H9 (cell line): ENCODE results near the gene GNPTAB. TPM values are rescaled to one million over a fixed set of nuclear protein-coding genes. Genes with fewer than 3 reads are reported as not detected.

Experiments used
- DNase-seq: peaks from one replicate; pipeline ENCODE4 v3.0.0-alpha.2; 2017
- H2AFZ ChIP-seq: one replicate; pipeline ENCODE4 v1.6.1; 2013; ENCODE audit warnings: mild to moderate bottlenecking, low read length, control low read depth, moderate library complexity
- H2AK5ac ChIP-seq: 2 replicates; pipeline ENCODE4 v1.6.1; 2013; ENCODE audit warnings: low read length, control low read depth, mixed read lengths; ENCODE audit not compliant: insufficient read length
- H2BK120ac ChIP-seq: one replicate; pipeline ENCODE4 v1.6.1; 2013; ENCODE audit warnings: low read depth, mild to moderate bottlenecking, low read length, control low read depth, inconsistent platforms; ENCODE audit not compliant: poor library complexity, severe bottlenecking
- H2BK12ac ChIP-seq: 2 replicates; pipeline ENCODE4 v1.6.1; 2013; ENCODE audit warnings: low read length, control low read depth, mixed read lengths, low read depth; ENCODE audit not compliant: insufficient read length
- H2BK15ac ChIP-seq: 2 replicates; pipeline ENCODE4 v1.6.1; 2013; ENCODE audit warnings: low read depth, low read length, control low read depth
- H2BK20ac ChIP-seq: one replicate; pipeline ENCODE4 v1.6.1; 2013; ENCODE audit warnings: low read depth, mild to moderate bottlenecking, low read length, control low read depth, inconsistent platforms; ENCODE audit not compliant: poor library complexity, severe bottlenecking
- H2BK5ac ChIP-seq: 2 replicates; pipeline ENCODE4 v1.6.1; 2013; ENCODE audit warnings: low read length, control low read depth, mixed read lengths; ENCODE audit not compliant: insufficient read length
- H3K14ac ChIP-seq: 2 replicates; pipeline ENCODE4 v1.6.1; 2013; ENCODE audit warnings: low read length, control low read depth; ENCODE audit not compliant: insufficient read depth
- H3K18ac ChIP-seq: 2 replicates; pipeline ENCODE4 v1.6.1; 2013; ENCODE audit warnings: low read depth, mild to moderate bottlenecking, mixed read lengths, low read length, control low read depth; ENCODE audit not compliant: insufficient read length
- H3K23ac ChIP-seq: 2 replicates; pipeline ENCODE4 v1.6.1; 2013; ENCODE audit warnings: low read length, control low read depth, mixed read lengths, low read depth; ENCODE audit not compliant: insufficient read length
- H3K23me2 ChIP-seq: 2 replicates; pipeline ENCODE4 v1.6.1; 2013; ENCODE audit warnings: low read depth, mild to moderate bottlenecking, mixed read lengths, low read length, control low read depth; ENCODE audit not compliant: insufficient read length, poor library complexity, severe bottlenecking
- H3K27ac ChIP-seq: 2 replicates; pipeline ENCODE4 v1.5.1; 2013; ENCODE audit warnings: low read length, control low read depth, mixed read lengths, low read depth; ENCODE audit not compliant: insufficient read length
- H3K27me3 ChIP-seq: 2 replicates; pipeline ENCODE4 v1.6.1; 2013; ENCODE audit warnings: low read length, control low read depth, inconsistent platforms; ENCODE audit not compliant: insufficient read depth
- H3K4ac ChIP-seq: 2 replicates; pipeline ENCODE4 v1.6.1; 2013; ENCODE audit warnings: low read depth, mild to moderate bottlenecking, control low read depth, inconsistent platforms, low read length, moderate library complexity
- H3K4me1 ChIP-seq: 2 replicates; pipeline ENCODE4 v1.6.1; 2013; ENCODE audit warnings: low read length, control low read depth, inconsistent platforms; ENCODE audit not compliant: insufficient read depth
- H3K4me2 ChIP-seq: 2 replicates; pipeline ENCODE4 v1.6.1; 2013; ENCODE audit warnings: low read length, control low read depth, mixed read lengths; ENCODE audit not compliant: insufficient read length, insufficient read depth
- H3K56ac ChIP-seq: 2 replicates; pipeline ENCODE4 v1.6.1; 2013; ENCODE audit warnings: low read depth, mild to moderate bottlenecking, mixed read lengths, low read length, control low read depth; ENCODE audit not compliant: insufficient read length
- H3K79me1 ChIP-seq: 2 replicates; pipeline ENCODE4 v1.6.1; 2013; ENCODE audit warnings: low read depth, mild to moderate bottlenecking, moderate library complexity, low read length, control low read depth, inconsistent platforms; ENCODE audit not compliant: insufficient read depth, poor library complexity, severe bottlenecking
- H3K79me2 ChIP-seq: 2 replicates; pipeline ENCODE4 v1.6.1; 2013; ENCODE audit warnings: low read length, control low read depth, inconsistent platforms; ENCODE audit not compliant: insufficient read depth
- H3K9ac ChIP-seq: 2 replicates; pipeline ENCODE4 v1.6.1; 2013; ENCODE audit warnings: low read length, control low read depth, mixed read lengths; ENCODE audit not compliant: insufficient read length; ENCODE audit errors: extremely low read depth
- H3K9me3 ChIP-seq: one replicate; pipeline ENCODE4 v1.6.1; 2013; ENCODE audit warnings: low read depth, low read length, inconsistent platforms; ENCODE audit not compliant: control insufficient read depth
- H3T11ph ChIP-seq: one replicate; pipeline ENCODE4 v1.6.1; 2013; ENCODE audit warnings: mild to moderate bottlenecking, low read length, control low read depth, inconsistent platforms
- H4K20me1 ChIP-seq: one replicate; pipeline ENCODE4 v1.6.1; 2013; ENCODE audit not compliant: control insufficient read depth, insufficient read length, insufficient read depth
- H4K5ac ChIP-seq: 2 replicates; pipeline ENCODE4 v1.6.1; 2013; ENCODE audit warnings: low read depth, mild to moderate bottlenecking, mixed read lengths, low read length, control low read depth; ENCODE audit not compliant: insufficient read length
- H4K8ac ChIP-seq: replicated peaks from 2 replicates; pipeline ENCODE4 v1.6.1; 2013; ENCODE audit warnings: low read length, control low read depth, mixed read lengths, low read depth; ENCODE audit not compliant: insufficient read length
- H4K91ac ChIP-seq: 2 replicates; pipeline ENCODE4 v1.6.1; 2013; ENCODE audit warnings: low read depth, mild to moderate bottlenecking, moderate library complexity, mixed read lengths, low read length, control low read depth; ENCODE audit not compliant: insufficient read length
- H3K27ac Mint-ChIP-seq, 3 experiments: 2 replicates in 2 of 3; 3 replicates in 1 of 3; pipeline ENCODE4 v1.8.0; 2020 to 2021; ENCODE audit warnings: mixed read lengths in 3 of 3, mild to moderate bottlenecking in 1 of 3, moderate library complexity in 1 of 3
- H3K27me3 Mint-ChIP-seq: 2 replicates; pipeline ENCODE4 v1.8.0; 2021; ENCODE audit warnings: low read depth, mild to moderate bottlenecking, moderate library complexity, mixed read lengths
- H3K36me3 Mint-ChIP-seq, 3 experiments: 2 replicates in 2 of 3; 3 replicates in 1 of 3; pipeline ENCODE4 v1.8.0; 2020 to 2021; ENCODE audit warnings: low read depth in 3 of 3, mixed read lengths in 3 of 3; ENCODE audit not compliant: insufficient read depth in 1 of 3
- H3K4me1 Mint-ChIP-seq, 2 experiments: 2 replicates each; pipeline ENCODE4 v1.8.0; 2020; ENCODE audit warnings: mixed read lengths in 2 of 2
- H3K4me3 Mint-ChIP-seq, 2 experiments: 2 replicates in 1 of 2; 3 replicates in 1 of 2; pipeline ENCODE4 v1.8.0; 2020 to 2021; ENCODE audit warnings: mild to moderate bottlenecking in 2 of 2, mixed read lengths in 2 of 2, moderate library complexity in 1 of 2
- H3K9me3 Mint-ChIP-seq, 2 experiments: 2 replicates in 1 of 2; 3 replicates in 1 of 2; pipeline ENCODE4 v1.8.0; 2020; ENCODE audit warnings: mild to moderate bottlenecking in 2 of 2, mixed read lengths in 2 of 2, moderate library complexity in 1 of 2
- WGBS: extraction: QIAGEN DNeasy Blood & Tissue Kit; methylation state at CpG from one replicate; pipeline ENCODE4 v1.1.7; 2013; ENCODE audit warnings: missing lambda C conversion rate, low lambda C conversion rate, mixed read lengths; ENCODE audit not compliant: insufficient read length; ENCODE audit errors: extremely low coverage; 5-methylcytosine and 5-hydroxymethylcytosine counted together
- total RNA-seq: library from RNA; stranded (reverse); gene quantifications from 2 replicates; pipeline ENCODE4 v1.2.1, GENCODE V29; 2021
- TF ChIP-seq, protein P1 (sequence below): fragments of 200-600 bp; sonication (generic); conservative IDR thresholded peaks from 3 replicates; pipeline ENCODE4 v1.8.0; 2021; ENCODE audit warnings: antibody characterized with exemption, mild to moderate bottlenecking

The GNPTAB gene
- total RNA-seq, 1 experiment from 2014 or later: 44.3 TPM

DNA sequence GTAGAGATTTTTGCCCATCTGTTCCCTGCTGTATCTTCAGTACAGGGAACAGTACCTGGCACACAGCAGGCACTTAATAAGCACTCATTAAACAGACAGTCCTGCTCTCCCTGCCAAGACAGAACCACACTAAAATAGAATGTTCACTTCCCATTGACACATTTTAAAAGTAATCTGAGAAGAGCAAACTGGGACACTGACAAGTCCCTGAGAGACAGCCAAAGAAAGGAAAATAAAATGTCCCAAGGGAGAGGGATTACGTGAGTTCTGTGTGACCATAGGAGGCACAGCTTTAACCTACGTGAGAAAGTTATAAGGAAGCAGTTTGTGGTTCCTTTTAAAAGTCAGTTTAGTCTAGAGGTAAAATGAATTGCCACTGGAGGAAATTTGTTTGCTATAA is 47.6 kb downstream of the GNPTAB start:
- Histone ChIP-seq H3K9me3 (no peaks in the 10 kb centered on the region), H2BK20ac (no peak overlapping the region), H2AFZ (no peak overlapping the region), H2AK5ac (no peak overlapping the region), H4K20me1 (no peaks in the 10 kb centered on the region), H4K91ac (no peak overlapping the region), H3K79me1 (no peaks in the 10 kb centered on the region), H3K4ac (no peak overlapping the region), H3K4me1 (no peaks in the 10 kb centered on the region), H3K9ac (no peak overlapping the region), H3K27me3 (no peaks in the 10 kb centered on the region), H3K4me2 (no peak overlapping the region), H3K14ac (no peak overlapping the region), H2BK15ac (no peak overlapping the region), H3K18ac (no peak overlapping the region), H4K5ac (no peak overlapping the region), H3K27ac (no peak overlapping the region), H3K79me2 (no peaks in the 10 kb centered on the region), H2BK120ac (no peak overlapping the region), H4K8ac (no peak overlapping the region), H3K56ac (no peak overlapping the region), H3K23ac (no peak overlapping the region), H3K23me2 (no peaks in the 10 kb centered on the region), H3T11ph (no peak overlapping the region), H2BK5ac (no peak overlapping the region), H2BK12ac (no peak overlapping the region)
- no CpG with 5 or more reads among the region's 2 CpGs for WGBS
- Mint-ChIP-seq H3K9me3 (no peaks in the 10 kb centered on the region), H3K4me3 (no peak overlapping the region), H3K27me3 (no peaks in the 10 kb centered on the region), H3K4me1 (peaks cover 0 to 7% of the 10 kb centered on the region in 2 experiments; a peak in 1 of 4 replicates), H3K36me3 (peaks cover 0 to 35% (median 29%) of the 10 kb centered on the region in 3 experiments; a peak in 6 of 7 replicates), H3K27ac (peak overlapping the region in 2 of 3 experiments; percentile 8 to 16; a peak in 2 of 7 replicates)
- no peak for DNase-seq
- TF ChIP-seq, protein P1, sequence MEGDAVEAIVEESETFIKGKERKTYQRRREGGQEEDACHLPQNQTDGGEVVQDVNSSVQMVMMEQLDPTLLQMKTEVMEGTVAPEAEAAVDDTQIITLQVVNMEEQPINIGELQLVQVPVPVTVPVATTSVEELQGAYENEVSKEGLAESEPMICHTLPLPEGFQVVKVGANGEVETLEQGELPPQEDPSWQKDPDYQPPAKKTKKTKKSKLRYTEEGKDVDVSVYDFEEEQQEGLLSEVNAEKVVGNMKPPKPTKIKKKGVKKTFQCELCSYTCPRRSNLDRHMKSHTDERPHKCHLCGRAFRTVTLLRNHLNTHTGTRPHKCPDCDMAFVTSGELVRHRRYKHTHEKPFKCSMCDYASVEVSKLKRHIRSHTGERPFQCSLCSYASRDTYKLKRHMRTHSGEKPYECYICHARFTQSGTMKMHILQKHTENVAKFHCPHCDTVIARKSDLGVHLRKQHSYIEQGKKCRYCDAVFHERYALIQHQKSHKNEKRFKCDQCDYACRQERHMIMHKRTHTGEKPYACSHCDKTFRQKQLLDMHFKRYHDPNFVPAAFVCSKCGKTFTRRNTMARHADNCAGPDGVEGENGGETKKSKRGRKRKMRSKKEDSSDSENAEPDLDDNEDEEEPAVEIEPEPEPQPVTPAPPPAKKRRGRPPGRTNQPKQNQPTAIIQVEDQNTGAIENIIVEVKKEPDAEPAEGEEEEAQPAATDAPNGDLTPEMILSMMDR: no peak
